ENCODE measurements around the gene HAUS7. TPM values are rescaled to one million over a fixed set of nuclear protein-coding genes. Genes with fewer than 3 reads are reported as not detected.
A peak's percentile ranks its signal among the peaks of the same experiment; 100 is the strongest.

HAUS7 gene
- total and polyA plus RNA-seq, 7 donors: 15.0 to 37.8 (median 23.9) TPM

GRCh38 chrX:153446636-153446936 lies 23.8 kb downstream of the HAUS7 start:
- no peaks in the 10 kb centered on the region for H3K27me3 ChIP-seq
- peak; percentile 66 for DNase-seq
- H3K4me3 ChIP-seq: no peak overlapping the region
- H3K36me3 ChIP-seq: no peaks in the 10 kb centered on the region
- intact Hi-C loops (cut with DNase I): no loop called here
- H3K4me1 ChIP-seq: no peaks in the 10 kb centered on the region
- TF ChIP-seq CTCF (IDR thresholded peaks at IDR 0.05): no peak
- TF ChIP-seq POLR2A (IDR thresholded peaks at IDR 0.05): no peak
- no peak for TF ChIP-seq POLR2AphosphoS5 (IDR thresholded peaks at IDR 0.05)
- no peak for TF ChIP-seq EP300 (IDR thresholded peaks at IDR 0.05)
- WGBS, 2 donors: 80 to 85% methylated on average over 10 of the region's 10 CpGs
- no peak overlapping the region for H3K27ac ChIP-seq
- no peaks in the 10 kb centered on the region for H3K9me3 ChIP-seq

- no peak within 1 kb of the TSS for H3K4me3 ChIP-seq
- no peak within 1 kb of the TSS for H3K27ac ChIP-seq
- H3K4me1 ChIP-seq: no peaks in the 10 kb centered on the region
- H3K36me3 ChIP-seq: no peaks in the 10 kb centered on the region
- no peaks in the 10 kb centered on the region for H3K9me3 ChIP-seq
- peak; percentile 55 for DNase-seq
- TF ChIP-seq EP300 (IDR thresholded peaks at IDR 0.05) (no peak), CTCF (IDR thresholded peaks at IDR 0.05) (no peak), POLR2A (IDR thresholded peaks at IDR 0.05) (no peak), POLR2AphosphoS5 (IDR thresholded peaks at IDR 0.05) (no peak)
- intact Hi-C loops (cut with DNase I): no loop called here
- 65 to 80% methylated on average over 30 of the region's 30 CpGs for WGBS, 2 donors
- H3K27me3 ChIP-seq: no peaks in the 10 kb centered on the region
Observed at GRCh38 chrX:153445856-153446635, 24.3 kb downstream of the HAUS7 start, which contains the start of gene TREX2. TSS of gene TREX2 (minus strand) at chrX:153446056. CDS start at chrX:153445430, 626 bp downstream.

- H3K36me3 ChIP-seq: no peaks in the 10 kb centered on the region
- no peaks in the 10 kb centered on the region for H3K4me1 ChIP-seq
- H3K27me3 ChIP-seq: no peaks in the 10 kb centered on the region
- peak; percentile 57 for DNase-seq
- TF ChIP-seq CTCF (IDR thresholded peaks at IDR 0.05): no peak
- TF ChIP-seq POLR2AphosphoS5 (IDR thresholded peaks at IDR 0.05): no peak
- TF ChIP-seq EP300 (IDR thresholded peaks at IDR 0.05): no peak
- TF ChIP-seq POLR2A (IDR thresholded peaks at IDR 0.05): no peak
- H3K27ac ChIP-seq: no peak overlapping the region
- no peak overlapping the region for H3K4me3 ChIP-seq
- no peaks in the 10 kb centered on the region for H3K9me3 ChIP-seq
- WGBS, 2 donors: 75 to 90% methylated on average over 35 of the region's 35 CpGs
- intact Hi-C loops (cut with DNase I): no loop called here
Observed at GRCh38 chrX:153445106-153445855, 25.1 kb downstream of the HAUS7 start.

- Histone ChIP-seq H3K4me3 (no peak overlapping the region), H3K4me1 (no peaks in the 10 kb centered on the region), H3K27ac (no peak overlapping the region), H3K36me3 (no peaks in the 10 kb centered on the region), H3K27me3 (no peaks in the 10 kb centered on the region), H3K9me3 (peaks cover 0 to 4% (median 0%) of the 10 kb centered on the region in 4 donors)
- intact Hi-C loops (cut with DNase I): no loop called here
- 80 to 92% methylated on average over 37 of the region's 37 CpGs for WGBS, 2 donors
- DNase-seq: peak; percentile 57
- TF ChIP-seq POLR2AphosphoS5 (IDR thresholded peaks at IDR 0.05) (no peak), CTCF (IDR thresholded peaks at IDR 0.05) (no peak), POLR2A (IDR thresholded peaks at IDR 0.05) (no peak), EP300 (IDR thresholded peaks at IDR 0.05) (no peak)
Observed at GRCh38 chrX:153444333-153445011, 25.9 kb downstream of the HAUS7 start.
